Measurements from ENCODE around the gene SFT2D1. TPM values are rescaled to one million over a fixed set of nuclear protein-coding genes. Genes with fewer than 3 reads are reported as not detected.
"Not testable (repeated sequence)": the region's sequence is repeated elsewhere in the genome, so short reads cannot be mapped to it uniquely, and the experiment has no call there.

Gene SFT2D1
- 42.1 TPM for polyA plus RNA-seq (2013, experiment 1 of 2; ENCODE audit: insufficient read length)
- polyA plus RNA-seq (2013, experiment 2 of 2; ENCODE audit: insufficient read length) = 43.7 TPM

DNA sequence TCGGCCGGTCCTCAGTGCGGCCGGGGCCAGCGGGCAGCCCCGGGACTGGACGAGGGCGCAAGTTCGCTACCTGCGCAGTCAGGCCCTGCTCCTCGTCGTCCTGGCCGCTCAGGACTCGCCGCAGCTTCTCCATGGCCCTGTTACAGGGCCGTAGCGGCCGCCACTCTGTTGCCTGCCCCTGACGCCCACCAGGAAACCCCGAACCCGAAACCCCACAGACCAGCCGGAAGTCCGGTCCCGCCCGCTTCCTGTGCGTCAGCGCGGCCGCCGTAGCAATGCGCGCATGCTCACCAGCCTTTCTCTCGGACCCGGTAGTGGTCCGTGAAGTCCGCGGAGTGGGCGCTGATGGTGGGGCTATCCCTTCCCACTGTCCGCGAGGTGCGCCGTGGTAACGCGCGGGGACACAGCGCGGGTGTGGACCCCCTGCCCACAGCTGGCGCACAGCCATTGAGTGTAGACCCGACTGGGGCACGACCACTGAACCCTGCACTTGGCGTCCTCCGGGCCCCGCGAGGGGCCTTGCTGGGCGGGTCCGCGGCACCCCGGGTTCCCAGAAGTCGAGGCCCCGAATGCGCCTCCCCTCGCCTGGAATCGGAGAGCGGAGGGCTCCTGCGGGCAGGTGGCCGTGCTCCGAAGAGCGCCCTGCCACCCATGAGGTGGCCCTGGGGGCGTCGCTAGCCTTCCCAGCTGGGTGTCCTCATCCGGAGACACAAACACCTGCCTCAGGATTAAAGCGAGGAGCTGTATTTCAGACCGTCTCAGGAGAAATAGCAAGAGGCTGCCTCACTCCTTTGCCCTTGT, at the start of gene SFT2D1:
Gene SFT2D1 (minus strand): TSS at position 197 of the 801 bp plus-strand sequence. CDS start 64 bp downstream, at position 133.
- DNase-seq = peak; percentile 78

DNA sequence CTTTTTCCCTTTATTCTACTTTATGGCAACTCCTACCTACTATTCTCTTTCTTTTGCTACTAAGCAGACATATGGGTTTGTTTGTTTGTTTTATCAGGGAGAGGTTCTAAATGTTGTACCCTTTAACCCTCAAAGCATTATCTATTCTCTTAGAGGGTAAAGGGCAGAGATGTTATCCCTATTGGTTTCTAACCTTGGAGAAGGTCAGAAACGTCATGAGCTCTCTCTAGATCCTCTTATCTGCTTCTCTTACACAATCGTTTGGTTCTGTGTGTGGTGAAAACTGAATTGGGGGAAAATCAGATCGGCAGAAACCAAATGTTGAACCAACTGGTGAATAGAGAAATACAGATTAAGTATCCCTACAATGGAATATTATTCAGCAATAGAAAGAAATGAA, 46.8 kb upstream of the SFT2D1 start:
- DNase-seq = no peak

DNA sequence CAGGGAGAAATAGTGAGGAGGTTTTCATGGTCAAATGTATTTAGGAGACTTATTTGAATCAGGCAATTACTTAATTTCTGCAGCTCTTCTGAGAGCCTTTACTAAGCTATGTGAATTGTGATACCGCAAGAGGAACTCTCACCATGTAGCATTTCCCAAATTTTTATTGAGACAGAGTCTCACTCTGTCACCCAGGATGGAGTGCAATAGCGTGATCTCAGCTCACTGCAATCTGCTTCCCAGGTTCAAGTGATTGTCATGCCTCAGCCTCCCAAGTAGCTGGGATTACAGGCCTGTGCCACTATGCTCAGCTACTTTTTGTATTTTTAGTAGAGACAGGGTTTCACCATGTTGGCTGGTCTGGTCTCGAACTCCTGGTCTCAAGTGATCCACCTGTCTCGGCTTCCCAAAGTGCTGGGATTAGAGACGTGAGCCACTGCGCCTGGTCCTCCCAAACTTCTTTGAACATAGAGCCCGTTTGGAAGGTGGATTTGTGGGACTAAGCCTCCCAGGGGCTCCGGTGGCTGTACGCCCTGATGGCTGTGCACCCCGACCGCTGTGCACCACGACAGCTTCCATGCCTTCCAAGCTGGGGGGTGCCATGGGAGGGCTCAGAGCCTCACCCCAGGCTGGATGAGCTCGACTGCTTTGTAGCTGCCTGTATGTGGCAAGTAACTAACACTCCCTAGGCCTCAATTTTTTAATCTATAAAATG, 46.1 kb upstream of the SFT2D1 start:
- no peak for DNase-seq

DNA sequence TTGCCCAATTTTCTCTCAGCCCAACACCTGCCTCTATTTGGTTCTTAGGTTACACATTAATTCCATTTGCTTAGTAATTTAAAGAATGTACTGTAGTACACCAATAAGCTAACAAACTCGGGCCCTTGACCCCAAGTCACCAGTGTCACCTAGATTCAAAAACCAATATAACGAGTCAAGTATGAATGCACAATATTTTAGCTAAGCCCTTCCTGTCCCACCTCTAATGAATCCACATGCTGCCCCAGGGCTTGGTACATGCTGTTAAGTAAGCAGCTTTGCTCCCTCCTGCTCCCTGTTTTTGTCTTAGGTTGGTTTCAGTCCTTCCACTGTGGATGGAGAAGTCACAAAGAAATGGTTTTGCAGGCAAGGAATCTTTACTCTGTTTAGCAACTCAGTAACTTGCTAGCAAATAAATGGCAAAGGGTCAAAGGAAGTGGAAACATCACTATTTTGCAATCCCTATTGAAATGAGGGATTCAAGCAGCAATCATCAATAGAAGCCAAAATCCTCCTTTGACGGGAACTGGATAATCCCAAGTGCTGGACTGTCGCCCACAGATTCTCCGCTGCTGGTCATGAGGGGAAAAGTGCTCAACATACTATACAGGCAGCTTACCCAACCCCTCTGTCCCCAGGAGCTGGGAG, 45.4 kb upstream of the SFT2D1 start:
- no peak for DNase-seq

DNA sequence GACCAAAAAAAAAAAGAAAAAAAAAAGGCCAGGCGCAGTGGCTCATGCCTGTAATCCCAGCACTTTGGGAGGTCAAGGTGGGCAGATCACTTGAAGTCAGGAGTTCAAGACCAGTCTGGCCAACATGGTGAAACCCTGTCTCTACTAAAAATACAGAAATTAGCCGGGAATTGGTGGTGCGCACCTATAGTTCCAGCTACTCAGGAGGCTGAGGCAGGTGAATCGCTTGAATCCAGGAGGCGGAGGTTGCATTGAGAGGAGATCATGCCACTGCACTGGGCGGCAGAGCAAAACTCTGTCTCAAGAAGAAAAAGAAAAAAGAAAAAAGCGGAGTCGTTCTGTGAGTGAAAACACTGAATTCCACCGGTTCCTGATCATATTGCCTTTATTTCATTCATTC, 44.8 kb upstream of the SFT2D1 start:
- DNase-seq = not testable (repeated sequence)

DNA sequence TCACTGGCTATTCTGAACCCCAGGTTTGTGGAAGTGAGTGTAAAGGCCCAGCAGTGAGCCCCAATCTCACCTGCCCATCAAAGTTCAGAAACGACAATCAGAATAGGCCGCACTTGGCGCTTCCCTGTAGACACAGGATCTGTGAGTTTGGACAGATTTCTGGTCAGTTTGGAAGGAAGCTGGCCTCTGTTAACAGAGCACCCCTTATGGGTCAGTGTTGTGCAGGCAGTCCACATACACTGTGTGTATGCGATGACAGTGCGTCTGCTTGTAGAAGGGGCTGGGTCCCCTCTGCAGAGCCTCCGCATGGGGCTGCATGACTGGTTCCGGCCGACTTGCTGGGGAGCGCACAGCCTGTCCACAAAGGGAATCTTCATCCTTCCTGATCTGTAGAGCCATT, 43.8 kb upstream of the SFT2D1 start:
- DNase-seq = no peak

DNA sequence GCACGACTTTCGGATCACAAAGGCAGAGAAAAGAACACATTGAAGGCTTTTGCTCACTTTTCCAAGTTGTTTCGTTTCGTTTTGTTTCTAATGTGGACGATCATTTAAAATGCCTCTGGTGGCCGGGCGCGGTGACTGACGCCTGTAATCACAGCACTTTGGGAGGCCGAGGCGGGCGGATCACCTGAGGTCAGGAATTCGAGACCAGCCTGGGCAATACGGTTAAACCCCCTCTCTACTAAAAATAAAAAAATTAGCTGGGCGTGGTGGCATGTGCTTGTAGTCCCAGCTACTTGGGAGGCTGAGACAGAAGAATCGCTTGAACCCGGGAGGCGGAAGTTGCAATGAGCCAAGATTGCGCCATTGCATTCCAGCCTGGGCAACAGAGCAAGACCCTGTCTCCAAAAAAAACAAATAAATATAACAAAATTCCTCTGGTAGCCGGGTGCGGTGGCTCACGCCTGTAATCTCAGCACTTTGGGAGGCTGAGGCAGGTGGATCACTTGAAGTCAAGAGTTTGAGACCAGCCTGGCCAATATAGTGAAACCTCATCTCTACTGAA, 41.5 kb upstream of the SFT2D1 start:
- DNase-seq = not testable (repeated sequence)

DNA sequence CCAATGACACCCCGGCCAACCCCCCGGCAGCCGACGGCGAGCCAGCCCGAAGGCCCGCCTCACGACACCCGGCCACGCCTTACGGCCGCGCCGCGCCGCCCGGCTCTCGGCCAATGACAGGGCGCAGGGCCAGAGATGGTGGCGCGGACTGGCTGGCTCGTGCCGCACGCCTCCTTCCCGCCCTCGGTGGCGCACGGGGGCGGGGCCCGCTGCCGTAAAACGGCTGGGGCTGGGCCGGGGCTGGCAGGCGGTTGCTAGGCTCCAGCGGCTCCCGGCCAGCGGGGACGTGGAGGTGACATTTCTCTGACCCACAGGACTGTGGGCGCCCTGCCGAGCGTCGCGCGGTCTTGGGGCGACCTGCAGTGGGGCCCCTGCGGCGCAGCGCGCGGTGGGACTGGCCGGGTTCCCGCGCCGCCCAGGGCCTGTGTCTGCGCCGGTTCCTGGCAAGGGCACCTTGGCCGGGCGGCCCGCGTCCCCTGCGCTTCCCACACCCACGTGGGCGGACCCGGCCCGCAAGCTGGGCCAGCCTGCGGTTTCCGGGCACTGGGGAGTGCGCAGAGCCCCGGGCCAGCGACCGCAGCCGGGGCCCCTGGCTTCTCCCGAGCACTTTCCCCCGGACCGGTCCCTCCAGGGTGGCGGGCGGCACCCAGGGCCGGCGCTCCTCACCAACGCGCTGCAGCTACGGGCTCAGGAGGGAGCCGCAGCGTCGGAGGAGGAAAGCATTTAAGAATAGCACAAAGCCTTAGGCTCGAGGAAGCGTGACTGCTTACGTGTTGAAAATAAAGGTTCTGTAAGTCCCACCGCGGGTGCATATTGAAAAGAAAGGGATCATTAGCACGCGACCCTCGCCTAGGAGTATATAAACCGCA, 40.8 kb upstream of the SFT2D1 start, which contains the start of gene MPC1:
Gene MPC1 (minus strand): TSS at position 8 of the 869 bp plus-strand sequence. CDS start 64 bp downstream, outside the sequence.
- peak; percentile 96 for DNase-seq

DNA sequence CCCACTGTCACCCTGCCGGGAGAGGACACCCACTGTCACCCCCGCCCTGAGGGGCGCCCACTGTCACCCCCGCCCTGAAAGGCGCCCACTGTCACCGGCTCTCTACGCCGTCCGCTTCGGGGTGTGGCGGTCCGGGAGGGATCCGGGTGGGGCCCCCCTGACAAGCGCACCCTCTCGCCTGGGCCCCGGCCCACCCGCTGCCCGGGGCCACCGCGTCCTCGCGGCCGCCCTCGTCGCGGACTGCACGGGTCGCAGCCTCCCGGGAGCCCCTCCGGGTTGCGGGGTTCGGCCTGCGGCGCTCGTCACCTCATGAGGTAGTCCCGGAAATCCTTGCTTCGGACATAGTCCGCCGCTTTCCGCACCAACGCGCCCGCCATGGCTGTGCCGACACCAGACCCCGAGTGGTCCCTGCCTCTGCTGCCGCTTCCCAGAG, 40.2 kb upstream of the SFT2D1 start:
- no peak for DNase-seq

DNA sequence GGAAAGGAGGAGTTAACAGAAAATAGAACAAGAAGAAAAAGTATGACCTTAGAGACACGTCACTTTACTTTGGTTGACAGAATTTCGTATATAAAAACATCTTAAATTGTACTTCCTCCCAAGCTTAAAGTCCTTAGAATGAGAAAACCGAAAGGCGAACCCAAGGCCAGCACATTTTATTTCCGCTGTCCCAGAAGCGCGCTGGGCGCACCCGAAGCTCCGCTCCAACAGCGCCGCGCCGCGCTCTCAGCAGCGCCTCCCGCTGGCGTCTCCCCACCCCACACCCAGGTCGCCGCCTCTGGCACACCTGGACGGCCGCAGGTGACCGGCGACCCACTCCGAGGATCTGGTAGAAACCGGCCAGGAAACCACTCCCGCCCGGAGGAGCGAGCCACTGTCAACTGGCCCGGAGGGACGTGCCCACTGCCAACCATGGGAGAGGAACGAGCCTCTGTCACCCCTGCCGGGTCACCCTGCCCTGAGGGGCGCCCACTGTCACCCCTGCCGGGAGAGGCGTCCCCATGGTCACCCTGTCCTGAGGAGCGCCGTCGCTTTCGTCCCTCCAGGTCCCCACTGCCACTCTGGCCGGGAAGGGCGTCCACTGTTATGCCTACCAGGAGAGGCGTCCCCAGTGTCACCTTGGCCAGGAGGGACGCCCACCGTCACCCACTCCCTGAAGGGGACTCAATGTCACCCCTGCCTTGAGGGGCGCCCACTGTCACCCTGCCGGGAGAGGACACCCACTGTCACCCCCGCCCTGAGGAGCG, 39.6 kb upstream of the SFT2D1 start:
- peak; percentile 32 for DNase-seq

DNA sequence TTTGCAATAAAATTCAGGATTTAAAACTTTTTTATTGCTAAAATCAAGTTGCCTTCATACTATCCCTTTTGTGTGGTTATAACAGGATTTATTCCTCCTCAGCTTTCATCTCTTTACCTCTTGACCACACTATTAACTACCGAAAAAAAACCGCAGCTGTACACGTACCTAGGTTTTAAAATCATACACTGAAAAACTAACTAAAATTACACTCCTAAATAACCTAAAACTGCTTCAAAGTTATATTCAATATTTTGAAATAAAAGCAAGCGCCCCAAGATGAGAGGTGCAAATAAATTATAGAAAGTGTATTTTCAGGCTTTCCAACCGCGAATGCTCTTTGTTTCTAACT, 39.0 kb upstream of the SFT2D1 start:
- DNase-seq = no peak

DNA sequence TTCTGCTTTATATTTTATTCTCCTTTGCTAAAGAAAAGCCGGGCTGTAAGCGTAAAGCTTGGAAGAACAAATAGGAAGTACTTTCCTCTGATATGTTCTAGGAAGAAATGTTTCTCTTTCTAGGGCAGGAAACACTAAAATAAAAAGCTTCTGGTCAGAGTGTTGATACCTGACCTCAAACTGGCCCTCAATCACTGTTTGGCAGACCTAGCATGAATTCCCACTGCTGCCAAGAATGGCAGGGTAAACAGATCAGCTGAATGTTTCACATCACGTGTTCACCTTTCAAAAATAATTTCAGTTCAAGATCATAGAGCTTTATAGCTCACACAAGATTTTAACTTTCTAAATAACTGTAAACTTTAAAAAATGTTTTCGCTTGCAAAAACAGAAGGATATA, 37.5 kb upstream of the SFT2D1 start:
- no peak for DNase-seq

DNA sequence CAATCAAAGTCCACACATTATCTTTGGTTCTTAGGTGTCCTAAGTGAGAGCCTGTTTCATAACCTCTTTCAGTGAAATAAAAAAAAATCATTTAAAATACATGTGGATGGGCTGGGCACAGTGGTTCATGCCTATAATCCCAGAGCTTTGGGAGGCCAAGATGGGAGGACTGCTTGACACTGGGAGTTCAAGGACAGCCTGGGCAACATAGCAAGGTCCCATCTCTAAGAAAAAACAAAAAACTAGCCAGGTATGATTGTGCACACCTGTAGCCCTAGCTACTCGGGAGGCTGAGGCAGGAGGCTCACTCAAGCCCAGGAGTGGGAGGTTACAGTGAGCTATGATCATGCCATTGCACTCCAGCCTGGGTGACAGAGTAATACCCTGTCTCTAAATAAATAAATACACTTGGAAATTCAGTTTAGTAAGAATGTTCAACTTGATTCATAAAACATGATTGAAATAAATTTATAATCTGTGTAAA, 36.8 kb upstream of the SFT2D1 start:
- DNase-seq = no peak

DNA sequence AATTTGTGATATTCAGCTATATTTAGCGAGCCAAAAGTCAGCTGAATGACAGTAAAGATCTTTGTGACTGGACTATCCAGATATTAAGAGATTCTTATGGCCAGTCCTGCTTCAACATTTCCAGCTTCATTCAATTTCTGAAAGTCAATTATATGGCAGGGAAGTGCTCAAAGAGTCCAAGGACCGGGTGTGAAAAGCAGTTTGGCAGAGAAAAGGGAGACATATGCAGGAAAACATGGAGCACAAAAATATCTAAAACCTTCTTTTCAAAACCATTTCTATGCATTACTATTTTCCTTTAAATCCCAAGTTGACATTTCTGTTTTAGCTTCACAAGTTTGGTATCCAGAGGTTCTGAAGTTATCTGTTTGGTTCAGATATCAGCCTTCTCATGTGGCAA, 35.4 kb upstream of the SFT2D1 start:
- no peak for DNase-seq

DNA sequence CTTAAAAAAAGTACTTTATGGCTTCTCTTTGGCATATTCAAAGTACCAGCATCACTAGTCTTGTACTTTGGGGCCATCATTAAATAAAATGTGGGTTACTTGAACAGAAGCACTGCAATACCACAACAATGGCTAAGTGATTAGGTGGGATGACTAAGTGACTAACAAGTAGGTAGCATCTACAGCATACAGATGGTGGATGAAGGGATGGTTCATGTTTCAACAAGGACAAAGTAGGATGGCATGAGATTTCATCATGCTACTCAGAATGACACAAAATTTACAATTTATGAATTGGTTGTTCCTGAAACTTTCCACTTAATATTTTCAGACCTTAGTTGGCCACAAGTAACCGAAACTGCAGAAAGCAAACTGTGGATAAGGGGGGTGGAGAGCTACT, 32.7 kb upstream of the SFT2D1 start:
- DNase-seq = no peak

DNA sequence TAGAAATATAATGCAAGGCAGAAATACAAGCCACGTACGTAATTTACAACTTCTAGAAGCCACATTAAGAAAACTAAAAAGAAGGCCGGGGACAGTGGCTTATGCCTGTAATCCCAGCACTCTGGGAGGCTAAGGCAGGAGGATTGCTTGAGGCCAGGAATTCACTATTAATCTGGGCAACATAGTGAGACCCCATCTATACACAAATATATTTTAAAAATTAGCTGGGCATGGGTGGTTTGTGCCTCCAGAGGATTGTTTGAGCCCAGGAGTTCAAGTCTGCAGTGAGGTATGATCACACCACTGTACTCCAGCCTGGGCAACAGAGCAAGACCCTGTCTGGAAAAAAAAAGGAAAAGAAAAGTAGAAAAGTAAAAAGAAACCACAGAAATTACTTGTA, 28.1 kb upstream of the SFT2D1 start:
- DNase-seq = no peak

DNA sequence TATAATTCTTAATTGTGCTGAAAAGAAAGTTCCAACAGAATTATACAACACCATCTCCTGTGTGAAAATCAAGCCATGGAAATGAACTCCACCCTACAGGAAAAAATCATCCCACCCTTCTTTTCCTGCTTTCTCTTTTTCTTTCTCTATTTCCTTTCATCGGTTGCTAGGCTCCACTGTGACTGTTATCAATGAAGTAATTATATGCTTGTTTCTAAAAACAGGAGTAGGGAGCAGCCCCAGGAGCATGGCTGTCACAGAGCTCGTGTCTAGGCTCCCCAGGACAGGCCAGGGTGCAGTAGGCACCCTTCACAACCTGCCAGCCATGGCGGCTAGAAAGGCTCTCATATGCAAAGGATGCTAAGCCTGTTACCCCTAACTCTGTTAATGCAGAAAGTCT, 27.4 kb upstream of the SFT2D1 start:
- no peak for DNase-seq

DNA sequence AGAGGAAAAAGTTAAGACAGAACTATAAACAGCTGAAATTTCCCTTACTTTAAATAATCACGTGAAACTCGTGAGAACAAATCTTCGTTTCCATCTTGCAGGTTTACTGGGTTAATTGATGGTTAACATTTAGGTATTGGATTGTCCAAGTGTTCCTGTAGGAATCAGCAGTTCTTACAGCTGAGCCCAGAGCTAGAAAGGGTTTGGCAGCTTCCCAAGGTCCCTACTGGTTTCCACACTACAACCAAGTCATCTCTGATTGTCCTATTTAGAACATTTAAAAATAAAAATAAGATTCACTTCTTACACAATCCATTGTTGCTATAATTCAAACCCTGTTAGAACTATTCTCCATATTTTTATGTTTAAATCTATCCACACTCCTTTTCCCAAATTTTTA, 24.6 kb upstream of the SFT2D1 start:
- no peak for DNase-seq

DNA sequence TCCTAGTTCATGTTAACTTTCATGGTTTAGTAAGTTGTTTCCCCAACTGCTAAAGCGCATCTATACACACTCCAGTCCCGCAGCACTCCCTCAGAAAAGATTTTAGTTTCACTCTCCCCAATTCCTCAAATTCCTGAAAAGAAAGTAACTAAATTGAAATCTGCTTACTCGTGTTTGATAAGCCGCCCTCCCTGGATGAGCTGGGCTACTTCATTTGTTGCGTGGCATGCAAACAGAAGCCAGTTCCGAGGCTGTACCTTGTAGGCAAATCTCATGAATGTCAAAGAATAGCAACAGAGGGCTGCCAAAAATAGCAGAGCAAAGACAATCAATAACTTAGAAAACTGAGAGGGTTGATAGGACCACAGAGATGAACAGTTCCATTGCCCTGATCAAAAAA, 23.5 kb upstream of the SFT2D1 start:
- peak; percentile 36 for DNase-seq

DNA sequence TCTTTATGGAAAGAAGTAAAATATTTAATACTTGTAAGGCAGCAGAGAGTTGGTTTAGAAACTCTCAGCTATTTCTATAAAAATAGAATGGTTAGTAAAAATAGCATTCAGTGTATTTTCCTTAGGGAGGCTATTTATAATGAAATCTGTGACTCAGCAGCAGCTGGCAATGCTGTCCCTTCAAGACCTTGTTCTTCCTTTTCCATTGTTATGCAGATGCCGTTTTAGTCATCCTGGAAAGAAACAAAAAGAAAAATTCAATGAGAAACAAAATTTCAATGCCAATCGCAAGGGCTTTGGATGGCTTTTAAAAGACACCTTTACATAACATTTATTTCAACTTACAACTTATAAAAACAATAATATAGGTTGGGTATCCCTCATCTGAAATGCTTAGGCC, 22.9 kb upstream of the SFT2D1 start:
- DNase-seq = peak; percentile 60

DNA sequence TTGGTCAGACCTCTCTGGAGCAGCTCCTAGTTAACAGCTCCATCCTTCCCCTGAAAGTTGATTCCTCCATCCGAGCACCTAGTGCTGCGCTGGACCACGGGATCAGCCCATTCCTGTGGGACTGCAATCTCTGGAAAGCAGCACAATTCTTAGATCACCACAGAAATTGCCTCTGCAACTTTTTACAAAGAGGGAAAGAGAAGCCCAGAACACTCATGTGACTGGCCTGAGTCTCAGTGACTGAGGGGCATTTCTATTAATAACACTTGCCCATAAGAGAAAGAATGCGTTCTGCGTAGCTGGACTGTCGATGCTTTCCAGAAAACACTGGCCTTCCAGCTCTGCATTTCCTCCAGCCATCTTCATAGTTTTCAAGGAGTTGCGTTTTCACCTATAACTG, 22.1 kb upstream of the SFT2D1 start:
- DNase-seq = no peak
